GM12878 (cell line): ENCODE measurements around the gene JADE1. TPM values are rescaled to one million over a fixed set of nuclear protein-coding genes. Genes with fewer than 3 reads are reported as not detected.

Source experiments
- ATAC-seq: fragments of 200-7000 bp; cut with Tn5 transposase; 3 replicates; pipeline ENCODE4 v1.9.1; 2020; ENCODE audit warnings: mild to moderate bottlenecking, moderate library complexity
- BruUV-seq: library from RNA; stranded (reverse); fragments of 400-500 nt; replicated peaks from 2 replicates; lab custom pipeline; 2021; lab: Mats Ljungman, UMichigan
- CTCF ChIA-PET: fragments of 300-600 bp; sonication (Branson Sonifier 250); formaldehyde crosslinking; extraction: SDS; loops from one replicate; lab custom pipeline; 2021; ENCODE audit warnings: inconsistent platforms; lab: Yijun Ruan, JAX
- POLR2A ChIA-PET: fragments of 350-600 bp; formaldehyde crosslinking; extraction: SDS; loops from one replicate; lab custom pipeline; 2021; ENCODE audit warnings: inconsistent platforms; lab: Charles Lee
- RAD21 ChIA-PET: fragments of 300-600 bp; sonication (Branson Sonifier 250); formaldehyde crosslinking; loops from one replicate; lab custom pipeline; 2023; ENCODE audit warnings: antibody characterized with exemption; ENCODE audit not compliant: unreplicated experiment; lab: Charles Lee
- SMC1A ChIA-PET: fragments of 300-600 bp; sonication (Branson Sonifier 250); formaldehyde crosslinking; loops from one replicate; lab custom pipeline; 2023; ENCODE audit not compliant: unreplicated experiment, uncharacterized antibody; lab: Charles Lee
- DNase-seq: peaks from one replicate; pipeline ENCODE4 v3.0.0-alpha.2; 2011; ENCODE audit warnings: low read depth, low spot score
- FAIRE-seq: peaks from 3 replicates; lab custom pipeline; 2011; peaks lifted over from hg19 to GRCh38; lab: Jason Lieb, UNC
- H2AFZ ChIP-seq: 2 replicates; pipeline ENCODE4 v1.6.0; 2011; ENCODE audit warnings: low read depth, low read length, control low read depth; ENCODE audit not compliant: control insufficient read depth
- H3K27ac ChIP-seq: 2 replicates; pipeline ENCODE4 v1.5.1; 2011; ENCODE audit warnings: control low read depth; ENCODE audit not compliant: control insufficient read depth, insufficient read depth
- H3K27me3 ChIP-seq, 2 experiments: replicated peaks in 1 of 2; 2 replicates each; pipeline versions ENCODE4 v1.6.0 to v1.6.1; 2011; ENCODE audit warnings: low read length in 1 of 2; ENCODE audit not compliant: control insufficient read depth in 2 of 2, insufficient read depth in 2 of 2
- H3K36me3 ChIP-seq, 2 experiments: 2 replicates each; pipeline ENCODE4 v1.5.1; 2011; ENCODE audit warnings: low read length in 1 of 2; ENCODE audit not compliant: control insufficient read depth in 2 of 2, insufficient read depth in 2 of 2
- H3K4me1 ChIP-seq: 2 replicates; pipeline ENCODE4 v1.6.1; 2011; ENCODE audit warnings: mild to moderate bottlenecking, low read length, moderate library complexity, mixed read lengths; ENCODE audit not compliant: control insufficient read depth, insufficient read depth
- H3K4me2 ChIP-seq: 2 replicates; pipeline ENCODE4 v1.6.0; 2011; ENCODE audit warnings: control low read depth; ENCODE audit not compliant: control insufficient read depth, insufficient read depth
- H3K4me3 ChIP-seq: fragments of 200-600 bp; sonication (generic); 2 replicates; pipeline ENCODE4 v1.5.1; 2016
- H3K79me2 ChIP-seq: 2 replicates; pipeline ENCODE4 v1.6.0; 2011; ENCODE audit warnings: low read length; ENCODE audit not compliant: control insufficient read depth, insufficient read depth
- H3K9ac ChIP-seq: 2 replicates; pipeline ENCODE4 v1.8.0; 2011; ENCODE audit warnings: low read length, control low read depth, mixed read lengths; ENCODE audit not compliant: control insufficient read depth, insufficient read depth
- H3K9me3 ChIP-seq: replicated peaks from 3 replicates; pipeline ENCODE4 v1.5.1; 2011; ENCODE audit warnings: mild to moderate bottlenecking, low read length; ENCODE audit not compliant: control insufficient read depth, insufficient read depth
- H4K20me1 ChIP-seq: 2 replicates; pipeline ENCODE4 v1.6.0; 2011; ENCODE audit not compliant: control insufficient read depth, insufficient read depth
- CBX3 ChIP-seq: fragments of 200-600 bp; sonication (generic); IDR thresholded peaks from 2 replicates; pipeline ENCODE4 v1.6.1; 2016; ENCODE audit warnings: low read depth, borderline replicate concordance
- CHD2 ChIP-seq: IDR thresholded peaks from 2 replicates; pipeline ENCODE4 v1.6.1; 2011; ENCODE audit warnings: low read depth, low read length, improper control_type of control experiment, borderline replicate concordance
- ELK1 ChIP-seq: IDR thresholded peaks from 2 replicates; pipeline ENCODE4 v1.6.1; 2012; ENCODE audit warnings: low read depth, low read length, improper control_type of control experiment
- EP300 ChIP-seq, 2 experiments: fragments of 150-350 bp in 1 of 2; IDR thresholded peaks; 2 replicates each; pipeline ENCODE4 v1.6.1; 2011 to 2012; ENCODE audit warnings: low read depth in 2 of 2, low read length in 2 of 2, borderline replicate concordance in 1 of 2, improper control_type of control experiment in 1 of 2, inconsistent platforms in 1 of 2; ENCODE audit not compliant: control insufficient read depth in 1 of 2
- ETV6 ChIP-seq, 2 experiments: fragments of 450-650 bp in 1 of 2; IDR thresholded peaks in 1 of 2; conservative IDR thresholded peaks in 1 of 2; 2 replicates each; pipeline ENCODE4 v1.6.1; 2014; ENCODE audit warnings: antibody characterized with exemption in 1 of 2, borderline replicate concordance in 1 of 2, low read depth in 1 of 2, mild to moderate bottlenecking in 1 of 2, moderate library complexity in 1 of 2
- EZH2 ChIP-seq: IDR thresholded peaks from 2 replicates; pipeline ENCODE4 v1.6.1; 2012; ENCODE audit warnings: low read depth, mild to moderate bottlenecking, control low read depth, inconsistent platforms, low read length, borderline replicate concordance; ENCODE audit not compliant: control insufficient read depth
- IKZF1 ChIP-seq: fragments of 450-650 bp; conservative IDR thresholded peaks from 2 replicates; pipeline ENCODE4 v1.6.1; 2017; ENCODE audit warnings: antibody characterized with exemption, mild to moderate bottlenecking
- MEF2B ChIP-seq: fragments of 450-650 bp; IDR thresholded peaks from 2 replicates; pipeline ENCODE4 v1.6.1; 2018; ENCODE audit warnings: mild to moderate bottlenecking, moderate library complexity; ENCODE audit not compliant: partially characterized antibody, poor library complexity, severe bottlenecking
- MTA2 ChIP-seq: fragments of 450-650 bp; IDR thresholded peaks from 2 replicates; pipeline ENCODE4 v1.6.1; 2016; ENCODE audit warnings: low read depth, mild to moderate bottlenecking, moderate library complexity
- NBN ChIP-seq: fragments of 450-650 bp; IDR thresholded peaks from 2 replicates; pipeline ENCODE4 v1.6.1; 2016
- POLR2AphosphoS2 ChIP-seq: IDR thresholded peaks from 2 replicates; pipeline ENCODE4 v1.6.1; 2011; ENCODE audit warnings: low read depth, mild to moderate bottlenecking, low read length, improper control_type of control experiment, moderate library complexity
- RCOR1 ChIP-seq: conservative IDR thresholded peaks from 2 replicates; pipeline ENCODE4 v1.6.1; 2012; ENCODE audit warnings: low read depth, low read length, improper control_type of control experiment
- RFX5 ChIP-seq: IDR thresholded peaks from 2 replicates; pipeline ENCODE4 v1.6.1; 2011; ENCODE audit warnings: low read depth, low read length, improper control_type of control experiment
- STAT3 ChIP-seq: IDR thresholded peaks from 2 replicates; pipeline ENCODE4 v1.6.1; 2011; ENCODE audit warnings: low read depth, low read length, improper control_type of control experiment
- ZNF217 ChIP-seq: fragments of 450-650 bp; IDR thresholded peaks from 2 replicates; pipeline ENCODE4 v1.6.1; 2017; ENCODE audit warnings: antibody characterized with exemption, mild to moderate bottlenecking
- ZNF24 ChIP-seq: fragments of 450-650 bp; IDR thresholded peaks from 2 replicates; pipeline ENCODE4 v1.6.1; 2017; ENCODE audit warnings: antibody characterized with exemption, mild to moderate bottlenecking
- WGBS: methylation state at CpG from one replicate; pipeline ENCODE4 v1.1.6; 2016; ENCODE audit warnings: low lambda C conversion rate; ENCODE audit not compliant: insufficient replicate concordance, insufficient coverage; ENCODE audit errors: missing lambda C conversion rate; 5-methylcytosine and 5-hydroxymethylcytosine counted together
- in situ Hi-C: fragments of 300-500 bp; cut with MboI; formaldehyde crosslinking; loops from 9 replicates; pipeline ENCODE4 v1.14.3; 2018; ENCODE audit warnings: mixed read lengths
- intact Hi-C: fragments of 100-400 bp; cut with micrococcal nuclease; formaldehyde crosslinking; loops from one replicate; pipeline ENCODE4 v1.14.2; 2022; ENCODE audit not compliant: unreplicated experiment
- polyA plus RNA-seq, 11 experiments: library from polyadenylated mRNA; depleted of rRNA in 4 of 11; unstranded in 6 of 11; stranded (reverse) in 5 of 11; fragments of >200 nt; fragmentation: Nextera tagmentation in 4 of 11; fragmentation: Illumina TruSeq in 1 of 11; extraction: Ambion mirVana in 4 of 11; extraction: Trizol in 1 of 11; gene quantifications; 1 replicate in 1 of 11; 2 replicates in 10 of 11; pipeline versions ENCODE4 v1.2.1 to v1.2.3, GENCODE V29; 2011 to 2016; ENCODE audit warnings: inconsistent platforms in 2 of 11, missing spikeins in 2 of 11, low read depth in 1 of 11
- total RNA-seq, 4 experiments: library from RNA; depleted of rRNA in 3 of 4; stranded (reverse); fragments of >200 nt in 3 of 4; fragmentation: Illumina TruSeq in 1 of 4; extraction: Trizol in 1 of 4; gene quantifications; 2 replicates each; pipeline versions ENCODE4 v1.2.1 to v1.2.3, GENCODE V29; 2013 to 2021
- TF ChIP-seq, protein P1 (sequence below): IDR thresholded peaks from 2 replicates; pipeline ENCODE4 v1.6.1; 2012; ENCODE audit warnings: low read depth, low read length, improper control_type of control experiment
- TF ChIP-seq, protein P2 (sequence below): fragments of 450-650 bp; formaldehyde crosslinking; IDR thresholded peaks from 2 replicates; pipeline ENCODE4 v1.5.0; 2022; ENCODE audit warnings: mild to moderate bottlenecking, missing genetic modification characterization
- TF ChIP-seq, protein P3 (sequence below): IDR thresholded peaks from 2 replicates; pipeline ENCODE4 v1.6.1; 2011; ENCODE audit warnings: mild to moderate bottlenecking, low read depth, low read length, moderate library complexity; ENCODE audit not compliant: insufficient replicate concordance

Gene JADE1
- total and polyA plus RNA-seq, 10 of the 15 experiments (the other 5 are each of a cell fraction or from before 2014, with no cell fraction given): 5.9 to 27.2 (median 15.8) TPM

- ChIA-PET CTCF (interaction anchor here (0.7 to 1.5 kb wide), 4 partner anchors 12 to 426 kb away, joined by 3 to 6 read pairs (median 4); no protein-coding TSS in a partner anchor), SMC1A (interaction anchor here (0.8 to 1.4 kb wide), 3 partner anchors 10 to 126 kb away, joined by 3 read pairs; no protein-coding TSS in a partner anchor)
- intact Hi-C loops: no loop called here
- no peak for TF ChIP-seq NBN
- no peak for TF ChIP-seq ZNF217
- TF ChIP-seq STAT3: no peak
- no peak for TF ChIP-seq RCOR1
- no peak for TF ChIP-seq EZH2
- no peak for TF ChIP-seq RFX5
- TF ChIP-seq CBX3: no peak
- no peak for TF ChIP-seq POLR2AphosphoS2
- TF ChIP-seq MEF2B: no peak
- no peak for TF ChIP-seq IKZF1
- no peak for TF ChIP-seq EP300 (IDR thresholded peaks at IDR 0.05; ENCODE audit: borderline replicate concordance in 1 of 2, control insufficient read depth in 1 of 2, low read depth in 2 of 2, low read length in 2 of 2)
- no peak for TF ChIP-seq ETV6 (conservative IDR thresholded peaks at IDR 0.05 in 1 of 2, IDR thresholded peaks at IDR 0.05 in 1 of 2; ENCODE audit: borderline replicate concordance in 1 of 2, low read depth in 1 of 2)
- no peak for TF ChIP-seq CHD2
- no peak for TF ChIP-seq ZNF24
- TF ChIP-seq, protein P1, sequence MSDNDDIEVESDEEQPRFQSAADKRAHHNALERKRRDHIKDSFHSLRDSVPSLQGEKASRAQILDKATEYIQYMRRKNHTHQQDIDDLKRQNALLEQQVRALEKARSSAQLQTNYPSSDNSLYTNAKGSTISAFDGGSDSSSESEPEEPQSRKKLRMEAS: no peak
- TF ChIP-seq, protein P2, sequence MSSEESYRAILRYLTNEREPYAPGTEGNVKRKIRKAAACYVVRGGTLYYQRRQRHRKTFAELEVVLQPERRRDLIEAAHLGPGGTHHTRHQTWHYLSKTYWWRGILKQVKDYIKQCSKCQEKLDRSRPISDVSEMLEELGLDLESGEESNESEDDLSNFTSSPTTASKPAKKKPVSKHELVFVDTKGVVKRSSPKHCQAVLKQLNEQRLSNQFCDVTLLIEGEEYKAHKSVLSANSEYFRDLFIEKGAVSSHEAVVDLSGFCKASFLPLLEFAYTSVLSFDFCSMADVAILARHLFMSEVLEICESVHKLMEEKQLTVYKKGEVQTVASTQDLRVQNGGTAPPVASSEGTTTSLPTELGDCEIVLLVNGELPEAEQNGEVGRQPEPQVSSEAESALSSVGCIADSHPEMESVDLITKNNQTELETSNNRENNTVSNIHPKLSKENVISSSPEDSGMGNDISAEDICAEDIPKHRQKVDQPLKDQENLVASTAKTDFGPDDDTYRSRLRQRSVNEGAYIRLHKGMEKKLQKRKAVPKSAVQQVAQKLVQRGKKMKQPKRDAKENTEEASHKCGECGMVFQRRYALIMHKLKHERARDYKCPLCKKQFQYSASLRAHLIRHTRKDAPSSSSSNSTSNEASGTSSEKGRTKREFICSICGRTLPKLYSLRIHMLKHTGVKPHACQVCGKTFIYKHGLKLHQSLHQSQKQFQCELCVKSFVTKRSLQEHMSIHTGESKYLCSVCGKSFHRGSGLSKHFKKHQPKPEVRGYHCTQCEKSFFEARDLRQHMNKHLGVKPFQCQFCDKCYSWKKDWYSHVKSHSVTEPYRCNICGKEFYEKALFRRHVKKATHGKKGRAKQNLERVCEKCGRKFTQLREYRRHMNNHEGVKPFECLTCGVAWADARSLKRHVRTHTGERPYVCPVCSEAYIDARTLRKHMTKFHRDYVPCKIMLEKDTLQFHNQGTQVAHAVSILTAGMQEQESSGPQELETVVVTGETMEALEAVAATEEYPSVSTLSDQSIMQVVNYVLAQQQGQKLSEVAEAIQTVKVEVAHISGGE (CRISPR knock-in tag): no peak
- no peak for TF ChIP-seq ELK1
- TF ChIP-seq MTA2: no peak
- TF ChIP-seq, protein P3, sequence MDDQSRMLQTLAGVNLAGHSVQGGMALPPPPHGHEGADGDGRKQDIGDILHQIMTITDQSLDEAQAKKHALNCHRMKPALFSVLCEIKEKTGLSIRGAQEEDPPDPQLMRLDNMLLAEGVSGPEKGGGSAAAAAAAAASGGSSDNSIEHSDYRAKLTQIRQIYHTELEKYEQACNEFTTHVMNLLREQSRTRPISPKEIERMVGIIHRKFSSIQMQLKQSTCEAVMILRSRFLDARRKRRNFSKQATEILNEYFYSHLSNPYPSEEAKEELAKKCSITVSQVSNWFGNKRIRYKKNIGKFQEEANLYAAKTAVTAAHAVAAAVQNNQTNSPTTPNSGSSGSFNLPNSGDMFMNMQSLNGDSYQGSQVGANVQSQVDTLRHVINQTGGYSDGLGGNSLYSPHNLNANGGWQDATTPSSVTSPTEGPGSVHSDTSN: no peak
Observed at GRCh38 chr4:128880662-128881061, 71.2 kb downstream of the JADE1 start.

More at GRCh38 chr4:128880662-128881061, 71.2 kb downstream of the JADE1 start:
- Histone ChIP-seq H3K9ac (no peak overlapping the region), H3K27me3 (no peaks in the 10 kb centered on the region), H2AFZ (no peak overlapping the region), H3K9me3 (no peaks in the 10 kb centered on the region), H3K79me2 (no peaks in the 10 kb centered on the region), H3K4me3 (no peak overlapping the region), H3K36me3 (peaks cover 0 to 11% of the 10 kb centered on the region in 2 experiments; a peak in 2 of 4 replicates), H3K4me2 (no peak overlapping the region), H3K4me1 (no peaks in the 10 kb centered on the region), H4K20me1 (no peaks in the 10 kb centered on the region), H3K27ac (no peak overlapping the region)
- ChIA-PET RAD21 (interaction anchor here (1.0 kb wide), 1 partner anchor 35 kb away, joined by 3 read pairs; no protein-coding TSS in a partner anchor), POLR2A (no interaction called here)
- no peak for FAIRE-seq
- no peak for ATAC-seq
- WGBS: 84% methylated on average over 4 of the region's 4 CpGs
- no TSS peak for BruUV-seq
- in situ Hi-C loops: no loop called here
- DNase-seq: no peak
